ENCODE data around the gene CTXN2.

DNA sequence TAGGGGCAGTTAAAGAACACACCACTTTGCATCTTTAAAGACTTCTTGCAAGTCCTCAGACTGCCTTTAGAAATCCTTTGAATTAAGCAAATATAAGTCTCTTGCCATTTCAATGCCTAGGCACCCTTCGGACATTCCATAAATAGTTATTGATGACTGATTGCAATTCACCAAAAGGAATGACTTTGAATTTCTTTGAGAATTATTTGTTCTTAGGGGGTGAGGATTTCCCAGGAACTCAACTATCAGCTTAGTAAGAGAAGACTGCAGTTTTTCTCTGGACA is 12.9 kb upstream of the CTXN2 start:
- TF ChIP-seq EZH2phosphoT487 (IDR thresholded peaks at IDR 0.05; ENCODE audit: insufficient read depth, low read depth) (no peak), EZH2 (IDR thresholded peaks at IDR 0.05; ENCODE audit: insufficient read depth, poor library complexity, severe bottlenecking) (no peak)
